Activated naive CD8-positive, alpha-beta T cell treated with anti-CD3 and anti-CD28 coated beads, Interleukin-2, amount 50 U/mL, for 24 hours (primary cell): ENCODE data around the gene BIK.
A peak's percentile ranks its signal among the peaks of the same experiment; 100 is the strongest.
"Not testable (repeated sequence)": the region's sequence is repeated elsewhere in the genome, so short reads cannot be mapped to it uniquely, and the experiment has no call there.

Experiments
- ATAC-seq: fragments of 150-1000 bp; cut with Tn5 transposase; one replicate; pipeline ENCODE4 v1.10.0; 2021
- DNase-seq: peaks from one replicate; pipeline ENCODE4 v3.0.0; 2021
- H3K27ac Mint-ChIP-seq: one replicate; pipeline ENCODE4 v1.8.0; 2021; ENCODE audit warnings: mild to moderate bottlenecking, mixed read lengths
- H3K27me3 Mint-ChIP-seq: one replicate; pipeline ENCODE4 v1.8.0; 2021; ENCODE audit warnings: mixed read lengths
- H3K36me3 Mint-ChIP-seq: one replicate; pipeline ENCODE4 v1.8.0; 2021; ENCODE audit warnings: low read depth, mixed read lengths
- H3K4me1 Mint-ChIP-seq: one replicate; pipeline ENCODE4 v1.8.0; 2021; ENCODE audit warnings: mixed read lengths
- H3K4me3 Mint-ChIP-seq: one replicate; pipeline ENCODE4 v1.8.0; 2021; ENCODE audit warnings: mild to moderate bottlenecking, moderate library complexity, mixed read lengths
- H3K9me3 Mint-ChIP-seq: one replicate; pipeline ENCODE4 v1.8.0; 2021; ENCODE audit warnings: mixed read lengths

The BIK gene

GRCh38 chr22:43094551-43094950 is 16.0 kb upstream of the BIK start:
- H3K4me1 Mint-ChIP-seq = peaks cover 3% of the 10 kb centered on the region
- H3K36me3 Mint-ChIP-seq = no peaks in the 10 kb centered on the region
- ATAC-seq = no peak
- H3K9me3 Mint-ChIP-seq = peaks cover 13% of the 10 kb centered on the region
- H3K27me3 Mint-ChIP-seq = no peaks in the 10 kb centered on the region
- no peak for DNase-seq
- no peak overlapping the region for H3K4me3 Mint-ChIP-seq
- H3K27ac Mint-ChIP-seq = no peak overlapping the region

- H3K4me3 Mint-ChIP-seq = no peak overlapping the region
- no peak overlapping the region for H3K27ac Mint-ChIP-seq
- ATAC-seq (no peak), DNase-seq (no peak)
- peaks cover 13% of the 10 kb centered on the region for H3K9me3 Mint-ChIP-seq
- H3K4me1 Mint-ChIP-seq = peaks cover 6% of the 10 kb centered on the region
- H3K36me3 Mint-ChIP-seq = no peaks in the 10 kb centered on the region
- H3K27me3 Mint-ChIP-seq = no peaks in the 10 kb centered on the region
Measured at GRCh38 chr22:43096420-43096819, 14.1 kb upstream of the BIK start.

GRCh38 chr22:43098356-43098755 is 12.2 kb upstream of the BIK start:
- Mint-ChIP-seq H3K4me3 (no peak overlapping the region), H3K27me3 (no peaks in the 10 kb centered on the region), H3K9me3 (peaks cover 13% of the 10 kb centered on the region), H3K36me3 (no peaks in the 10 kb centered on the region), H3K4me1 (peaks cover 6% of the 10 kb centered on the region), H3K27ac (no peak overlapping the region)
- ATAC-seq = no peak
- DNase-seq = no peak

GRCh38 chr22:43099095-43099494 is 11.5 kb upstream of the BIK start:
- Mint-ChIP-seq H3K36me3 (no peaks in the 10 kb centered on the region), H3K4me3 (no peak overlapping the region), H3K27ac (no peak overlapping the region), H3K4me1 (peaks cover 11% of the 10 kb centered on the region), H3K9me3 (peaks cover 13% of the 10 kb centered on the region), H3K27me3 (no peaks in the 10 kb centered on the region)
- ATAC-seq = no peak
- no peak for DNase-seq

- no peak overlapping the region for H3K27ac Mint-ChIP-seq
- H3K27me3 Mint-ChIP-seq = no peaks in the 10 kb centered on the region
- no peak for DNase-seq
- peaks cover 13% of the 10 kb centered on the region for H3K9me3 Mint-ChIP-seq
- no peak for ATAC-seq
- no peaks in the 10 kb centered on the region for H3K36me3 Mint-ChIP-seq
- no peak overlapping the region for H3K4me3 Mint-ChIP-seq
- H3K4me1 Mint-ChIP-seq = peaks cover 14% of the 10 kb centered on the region
Measured at GRCh38 chr22:43100225-43100624, 10.3 kb upstream of the BIK start.

- no peaks in the 10 kb centered on the region for H3K27me3 Mint-ChIP-seq
- H3K36me3 Mint-ChIP-seq = no peaks in the 10 kb centered on the region
- H3K27ac Mint-ChIP-seq = no peak overlapping the region
- no peak overlapping the region for H3K4me3 Mint-ChIP-seq
- peaks cover 7% of the 10 kb centered on the region for H3K9me3 Mint-ChIP-seq
- ATAC-seq (no peak), DNase-seq (no peak)
- H3K4me1 Mint-ChIP-seq = peaks cover 14% of the 10 kb centered on the region
Measured at GRCh38 chr22:43101306-43101705, 9.2 kb upstream of the BIK start.

- not testable (repeated sequence) for H3K27ac Mint-ChIP-seq, H3K27me3 Mint-ChIP-seq, DNase-seq, ATAC-seq, H3K9me3 Mint-ChIP-seq, H3K36me3 Mint-ChIP-seq
- H3K4me3 Mint-ChIP-seq = peak overlapping the region; percentile 1
- peaks cover 14% of the 10 kb centered on the region for H3K4me1 Mint-ChIP-seq
Measured at GRCh38 chr22:43104056-43104625, 6.4 kb upstream of the BIK start.

- not testable (repeated sequence) for H3K27me3 Mint-ChIP-seq, ATAC-seq
- H3K4me1 Mint-ChIP-seq = peaks cover 14% of the 10 kb centered on the region
Measured at GRCh38 chr22:43104950-43105349, 5.6 kb upstream of the BIK start.

GRCh38 chr22:43106302-43106701 is 4.2 kb upstream of the BIK start:
- Mint-ChIP-seq H3K4me1 (peaks cover 12% of the 10 kb centered on the region), H3K27me3 (peaks cover 10% of the 10 kb centered on the region), H3K9me3 (no peaks in the 10 kb centered on the region), H3K36me3 (no peaks in the 10 kb centered on the region), H3K4me3 (no peak overlapping the region), H3K27ac (no peak overlapping the region)
- ATAC-seq (no peak), DNase-seq (no peak)

More at GRCh38 chr22:43104950-43105349, 5.6 kb upstream of the BIK start:
- H3K4me3 Mint-ChIP-seq, DNase-seq, H3K27ac Mint-ChIP-seq, H3K36me3 Mint-ChIP-seq, H3K9me3 Mint-ChIP-seq: not testable (repeated sequence)

GRCh38 chr22:43109511-43109910 is 1.0 kb upstream of the BIK start:
- peaks cover 8% of the 10 kb centered on the region for H3K4me1 Mint-ChIP-seq
- no peak for ATAC-seq
- H3K27ac Mint-ChIP-seq = no peak overlapping the region
- no peaks in the 10 kb centered on the region for H3K36me3 Mint-ChIP-seq
- no peak overlapping the region for H3K4me3 Mint-ChIP-seq
- peaks cover 10% of the 10 kb centered on the region for H3K27me3 Mint-ChIP-seq
- H3K9me3 Mint-ChIP-seq = no peaks in the 10 kb centered on the region
- no peak for DNase-seq

- ATAC-seq = no peak
- H3K27ac Mint-ChIP-seq = no peak overlapping the region
Measured at GRCh38 chr22:43109921-43110443, 568 bp upstream of the BIK start.

GRCh38 chr22:43110927-43111623 is 525 bp downstream of the BIK start:
- DNase-seq = peak; percentile 20
- ATAC-seq = peak; percentile 61
- H3K27ac Mint-ChIP-seq = no peak overlapping the region
- H3K27me3 Mint-ChIP-seq = peaks cover 10% of the 10 kb centered on the region
- H3K4me3 Mint-ChIP-seq = peak overlapping the region; percentile 55
- no peaks in the 10 kb centered on the region for H3K36me3 Mint-ChIP-seq
- peaks cover 9% of the 10 kb centered on the region for H3K4me1 Mint-ChIP-seq
- no peaks in the 10 kb centered on the region for H3K9me3 Mint-ChIP-seq

More at GRCh38 chr22:43109921-43110443, 568 bp upstream of the BIK start:
- Mint-ChIP-seq H3K9me3 (no peaks in the 10 kb centered on the region), H3K27me3 (peaks cover 10% of the 10 kb centered on the region), H3K36me3 (no peaks in the 10 kb centered on the region), H3K4me1 (peaks cover 9% of the 10 kb centered on the region), H3K4me3 (peak overlapping the region; percentile 68)
- no peak for DNase-seq

GRCh38 chr22:43113526-43114251 is 3.1 kb downstream of the BIK start:
- ATAC-seq (no peak), DNase-seq (no peak)
- H3K27me3 Mint-ChIP-seq = peaks cover 10% of the 10 kb centered on the region
- H3K4me3 Mint-ChIP-seq = no peak overlapping the region
- H3K4me1 Mint-ChIP-seq = peaks cover 11% of the 10 kb centered on the region
- H3K36me3 Mint-ChIP-seq = no peaks in the 10 kb centered on the region
- no peak overlapping the region for H3K27ac Mint-ChIP-seq
- no peaks in the 10 kb centered on the region for H3K9me3 Mint-ChIP-seq

- ATAC-seq (no peak), DNase-seq (no peak)
- H3K27ac Mint-ChIP-seq = no peak overlapping the region
- no peaks in the 10 kb centered on the region for H3K9me3 Mint-ChIP-seq
- peaks cover 14% of the 10 kb centered on the region for H3K4me1 Mint-ChIP-seq
- peaks cover 4% of the 10 kb centered on the region for H3K27me3 Mint-ChIP-seq
- H3K4me3 Mint-ChIP-seq = no peak overlapping the region
- H3K36me3 Mint-ChIP-seq = no peaks in the 10 kb centered on the region
Measured at GRCh38 chr22:43114958-43115357, 4.4 kb downstream of the BIK start.

- Mint-ChIP-seq H3K4me3 (no peak overlapping the region), H3K27ac (no peak overlapping the region), H3K27me3 (peaks cover 4% of the 10 kb centered on the region), H3K36me3 (no peaks in the 10 kb centered on the region), H3K9me3 (no peaks in the 10 kb centered on the region), H3K4me1 (peaks cover 7% of the 10 kb centered on the region)
- no peak for ATAC-seq
- DNase-seq = no peak
Measured at GRCh38 chr22:43116932-43117331, 6.4 kb downstream of the BIK start.
